D721Med (cell line): Measurements from ENCODE around the gene WIPF3.

Source experiments
- DNase-seq: peaks from one replicate; pipeline ENCODE4 v3.0.0; 2011; ENCODE audit warnings: low spot score; ENCODE audit not compliant: insufficient read length
- FAIRE-seq: peaks from 2 replicates; lab custom pipeline; 2011; peaks lifted over from hg19 to GRCh38; lab: Jason Lieb, UNC
- CTCF ChIP-seq: IDR thresholded peaks from 2 replicates; pipeline ENCODE4 v1.5.1; 2012; ENCODE audit warnings: mild to moderate bottlenecking, control low read depth; ENCODE audit not compliant: insufficient read depth; ENCODE audit errors: missing control alignments

Gene WIPF3

GRCh38 chr7:29833929-29834328 is 27.6 kb downstream of the WIPF3 start:
- FAIRE-seq, result no peak
- TF ChIP-seq CTCF, result no peak
- DNase-seq, result no peak

- no peak for FAIRE-seq
- DNase-seq, result no peak
- no peak for TF ChIP-seq CTCF
Observed at GRCh38 chr7:29835718-29836117, 29.4 kb downstream of the WIPF3 start.

- TF ChIP-seq CTCF, result no peak
- DNase-seq (no peak), FAIRE-seq (no peak)
Observed at GRCh38 chr7:29839302-29839701, 33.0 kb downstream of the WIPF3 start.

- no peak for TF ChIP-seq CTCF
- DNase-seq, result no peak
- FAIRE-seq, result no peak
Observed at GRCh38 chr7:29839921-29840320, 33.6 kb downstream of the WIPF3 start.

- no peak for FAIRE-seq
- TF ChIP-seq CTCF, result no peak
- no peak for DNase-seq
Observed at GRCh38 chr7:29840701-29841100, 34.4 kb downstream of the WIPF3 start.

- DNase-seq, result no peak
- no peak for FAIRE-seq
- TF ChIP-seq CTCF, result no peak
Observed at GRCh38 chr7:29841926-29842701, 35.8 kb downstream of the WIPF3 start.

GRCh38 chr7:29843093-29843492 is 36.8 kb downstream of the WIPF3 start:
- no peak for DNase-seq

More at GRCh38 chr7:29843093-29843492, 36.8 kb downstream of the WIPF3 start:
- no peak for FAIRE-seq
- no peak for TF ChIP-seq CTCF
